AG08395 (cell line): ENCODE results near the gene ZNF516.

Experiments
- DNase-seq: peaks from one replicate; pipeline ENCODE4 v3.0.0; 2012; ENCODE audit warnings: mixed read lengths, low spot score

ZNF516 gene

GRCh38 chr18:76468345-76469304, 26.4 kb downstream of the ZNF516 start:
- DNase-seq: no peak

GRCh38 chr18:76467371-76468190, 27.5 kb downstream of the ZNF516 start:
- peak; percentile 76 for DNase-seq

GRCh38 chr18:76466410-76466991, 28.5 kb downstream of the ZNF516 start:
- DNase-seq: no peak

- DNase-seq: no peak
These were observed 29.2 kb downstream of the ZNF516 start for GRCh38 chr18:76465630-76466409.

- DNase-seq: no peak
These were observed 30.5 kb downstream of the ZNF516 start for GRCh38 chr18:76464281-76465259.

GRCh38 chr18:76463872-76464271, 31.2 kb downstream of the ZNF516 start:
- DNase-seq: no peak

- no peak for DNase-seq
These were observed 31.7 kb downstream of the ZNF516 start for GRCh38 chr18:76463358-76463757.

- no peak for DNase-seq
These were observed 32.7 kb downstream of the ZNF516 start for GRCh38 chr18:76462326-76462694.

GRCh38 chr18:76461692-76462325, 33.2 kb downstream of the ZNF516 start:
- DNase-seq: no peak

- no peak for DNase-seq
These were observed 33.9 kb downstream of the ZNF516 start for GRCh38 chr18:76461148-76461547.

GRCh38 chr18:76460482-76460881, 34.6 kb downstream of the ZNF516 start:
- DNase-seq: no peak

GRCh38 chr18:76459687-76460350, 35.2 kb downstream of the ZNF516 start:
- peak; percentile 96 for DNase-seq

- DNase-seq: no peak
These were observed 35.7 kb downstream of the ZNF516 start for GRCh38 chr18:76459312-76459686.

GRCh38 chr18:76458522-76459311, 36.3 kb downstream of the ZNF516 start:
- no peak for DNase-seq

GRCh38 chr18:76457957-76458356, 37.1 kb downstream of the ZNF516 start:
- DNase-seq: no peak

GRCh38 chr18:76457475-76457874, 37.6 kb downstream of the ZNF516 start:
- no peak for DNase-seq

- no peak for DNase-seq
These were observed 38.2 kb downstream of the ZNF516 start for GRCh38 chr18:76456823-76457222.

GRCh38 chr18:76456018-76456750, 38.9 kb downstream of the ZNF516 start:
- DNase-seq: no peak
